Measurements from ENCODE around the gene SLC24A4. TPM values are rescaled to one million over a fixed set of nuclear protein-coding genes. Genes with fewer than 3 reads are reported as not detected.

The SLC24A4 gene
- total RNA-seq, 1 experiment from 2014 or later, result not detected

DNA sequence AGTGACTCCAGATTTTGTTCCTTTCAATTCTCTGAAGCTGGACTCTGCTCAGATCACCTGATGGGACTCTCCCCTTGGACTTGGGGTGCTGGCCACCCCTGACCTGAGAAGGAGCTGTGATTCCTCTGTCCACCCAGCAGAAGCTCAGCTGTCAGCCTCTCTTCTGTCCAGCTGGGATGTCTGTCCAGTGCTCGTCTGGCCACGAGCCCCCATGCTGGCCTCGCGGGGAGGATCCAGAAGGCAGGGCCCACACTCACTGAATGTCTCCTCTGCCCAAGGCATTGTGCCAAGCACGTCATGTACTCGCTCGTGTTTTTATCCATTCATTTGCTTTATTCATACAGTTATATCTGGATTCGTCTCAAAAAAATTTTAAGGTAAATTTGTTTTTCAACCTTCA is 14.2 kb upstream of the SLC24A4 start:
- Histone ChIP-seq H3K4me1 (ENCODE audit: control insufficient read depth in 1 of 2, insufficient read depth in 2 of 2, low read length in 2 of 2) (no peaks in the 10 kb centered on the region), H3K4me3 (replicated peaks in 1 of 2; ENCODE audit: low read depth in 1 of 2, low read length in 2 of 2) (no peak overlapping the region), H3K4me2 (ENCODE audit: low read length) (no peak overlapping the region), H2AFZ (ENCODE audit: low read depth, low read length, poor library complexity, severe bottlenecking) (no peak overlapping the region), H3K9me3 (ENCODE audit: control insufficient read depth in 1 of 2, insufficient read depth in 1 of 2, low read depth in 1 of 2, low read length in 2 of 2) (no peaks in the 10 kb centered on the region), H3K9me2 (ENCODE audit: insufficient read depth) (no peaks in the 10 kb centered on the region), H4K20me1 (ENCODE audit: insufficient read depth) (no peaks in the 10 kb centered on the region), H3K9ac (ENCODE audit: low read length) (no peak overlapping the region), H3K27me3 (ENCODE audit: insufficient read depth, low read length) (no peaks in the 10 kb centered on the region), H3K27ac (ENCODE audit: low read depth, low read length) (no peak overlapping the region), H3K79me2 (ENCODE audit: insufficient read depth, low read length) (no peaks in the 10 kb centered on the region), H3K36me3 (ENCODE audit: control insufficient read depth in 1 of 2, insufficient read depth in 2 of 2, low read length in 2 of 2) (no peaks in the 10 kb centered on the region)
- CTCF ChIA-PET, result no interaction called here
- DNase-seq (ENCODE audit: low read depth, low spot score) (no peak), ATAC-seq (no peak)
- no TSS peak for BruUV-seq (replicated peaks)
- RAD21 ChIA-PET (ENCODE audit: low non-redundant PET in 1 of 2, low total read pairs in 2 of 2, uncharacterized antibody in 2 of 2, unreplicated experiment in 2 of 2), result no interaction called here
- no peak for TF ChIP-seq SP1 (IDR thresholded peaks at IDR 0.05; ENCODE audit: low read depth)
- no peak for TF ChIP-seq ZFX (IDR thresholded peaks at IDR 0.05)
- no peak for TF ChIP-seq SRF (IDR thresholded peaks at IDR 0.05; ENCODE audit: low read depth)
- no peak for TF ChIP-seq CEBPB (IDR thresholded peaks at IDR 0.05; ENCODE audit: low read depth)
- no peak for TF ChIP-seq YY1 (IDR thresholded peaks at IDR 0.05; ENCODE audit: extremely low read depth, insufficient replicate concordance, low read depth, low read length)
- TF ChIP-seq ELF1 (IDR thresholded peaks at IDR 0.05; ENCODE audit: borderline replicate concordance, low read depth), result no peak
- TF ChIP-seq TCF7L2 (IDR thresholded peaks at IDR 0.05; ENCODE audit: borderline replicate concordance, extremely low read depth, insufficient read depth, insufficient read length), result no peak
- no peak for TF ChIP-seq CBX3 (IDR thresholded peaks at IDR 0.05; ENCODE audit: low read depth)
- no peak for TF ChIP-seq EZH2 (IDR thresholded peaks at IDR 0.05)
- TF ChIP-seq, protein P1, sequence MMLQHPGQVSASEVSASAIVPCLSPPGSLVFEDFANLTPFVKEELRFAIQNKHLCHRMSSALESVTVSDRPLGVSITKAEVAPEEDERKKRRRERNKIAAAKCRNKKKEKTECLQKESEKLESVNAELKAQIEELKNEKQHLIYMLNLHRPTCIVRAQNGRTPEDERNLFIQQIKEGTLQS (IDR thresholded peaks at IDR 0.05), result no peak
- no peak for TF ChIP-seq EGR1 (IDR thresholded peaks at IDR 0.05; ENCODE audit: low read depth)
- no peak for TF ChIP-seq POLR2A (IDR thresholded peaks at IDR 0.05; ENCODE audit: borderline replicate concordance, extremely low read depth, insufficient read depth, insufficient read length)
- TF ChIP-seq, protein P2, sequence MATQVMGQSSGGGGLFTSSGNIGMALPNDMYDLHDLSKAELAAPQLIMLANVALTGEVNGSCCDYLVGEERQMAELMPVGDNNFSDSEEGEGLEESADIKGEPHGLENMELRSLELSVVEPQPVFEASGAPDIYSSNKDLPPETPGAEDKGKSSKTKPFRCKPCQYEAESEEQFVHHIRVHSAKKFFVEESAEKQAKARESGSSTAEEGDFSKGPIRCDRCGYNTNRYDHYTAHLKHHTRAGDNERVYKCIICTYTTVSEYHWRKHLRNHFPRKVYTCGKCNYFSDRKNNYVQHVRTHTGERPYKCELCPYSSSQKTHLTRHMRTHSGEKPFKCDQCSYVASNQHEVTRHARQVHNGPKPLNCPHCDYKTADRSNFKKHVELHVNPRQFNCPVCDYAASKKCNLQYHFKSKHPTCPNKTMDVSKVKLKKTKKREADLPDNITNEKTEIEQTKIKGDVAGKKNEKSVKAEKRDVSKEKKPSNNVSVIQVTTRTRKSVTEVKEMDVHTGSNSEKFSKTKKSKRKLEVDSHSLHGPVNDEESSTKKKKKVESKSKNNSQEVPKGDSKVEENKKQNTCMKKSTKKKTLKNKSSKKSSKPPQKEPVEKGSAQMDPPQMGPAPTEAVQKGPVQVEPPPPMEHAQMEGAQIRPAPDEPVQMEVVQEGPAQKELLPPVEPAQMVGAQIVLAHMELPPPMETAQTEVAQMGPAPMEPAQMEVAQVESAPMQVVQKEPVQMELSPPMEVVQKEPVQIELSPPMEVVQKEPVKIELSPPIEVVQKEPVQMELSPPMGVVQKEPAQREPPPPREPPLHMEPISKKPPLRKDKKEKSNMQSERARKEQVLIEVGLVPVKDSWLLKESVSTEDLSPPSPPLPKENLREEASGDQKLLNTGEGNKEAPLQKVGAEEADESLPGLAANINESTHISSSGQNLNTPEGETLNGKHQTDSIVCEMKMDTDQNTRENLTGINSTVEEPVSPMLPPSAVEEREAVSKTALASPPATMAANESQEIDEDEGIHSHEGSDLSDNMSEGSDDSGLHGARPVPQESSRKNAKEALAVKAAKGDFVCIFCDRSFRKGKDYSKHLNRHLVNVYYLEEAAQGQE (IDR thresholded peaks at IDR 0.05; ENCODE audit: low read depth), result no peak
- TF ChIP-seq, protein P3, sequence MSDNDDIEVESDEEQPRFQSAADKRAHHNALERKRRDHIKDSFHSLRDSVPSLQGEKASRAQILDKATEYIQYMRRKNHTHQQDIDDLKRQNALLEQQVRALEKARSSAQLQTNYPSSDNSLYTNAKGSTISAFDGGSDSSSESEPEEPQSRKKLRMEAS (IDR thresholded peaks at IDR 0.05), result no peak
- TF ChIP-seq SIN3A (IDR thresholded peaks at IDR 0.05; ENCODE audit: low read depth), result no peak
- no peak for TF ChIP-seq RAD21 (IDR thresholded peaks at IDR 0.05; ENCODE audit: low read depth)
- TF ChIP-seq JUND (IDR thresholded peaks at IDR 0.05), result no peak
- no peak for TF ChIP-seq FOSL1 (IDR thresholded peaks at IDR 0.05; ENCODE audit: low read depth)
- intact Hi-C loops (cut with micrococcal nuclease), result no loop called here
- POLR2A ChIA-PET, result no interaction called here
